ENCODE results near the gene AKTIP. TPM values are rescaled to one million over a fixed set of nuclear protein-coding genes. Genes with fewer than 3 reads are reported as not detected.
A peak's percentile ranks its signal among the peaks of the same experiment; 100 is the strongest.

AKTIP gene
- total RNA-seq, 4 donors from 2014 or later: 30.2 to 55.5 (median 36.6) TPM

GRCh38 chr16:53530046-53530445 is 27.0 kb upstream of the AKTIP start:
- no peaks in the 10 kb centered on the region for H3K4me1 ChIP-seq
- TF ChIP-seq CTCF (IDR thresholded peaks at IDR 0.05): no peak
- no peak for TF ChIP-seq POLR2AphosphoS5 (IDR thresholded peaks at IDR 0.05)
- TF ChIP-seq EP300 (IDR thresholded peaks at IDR 0.05): no peak
- TF ChIP-seq POLR2A (IDR thresholded peaks at IDR 0.05): no peak
- H3K4me3 ChIP-seq: no peak overlapping the region
- no peak for DNase-seq (ENCODE audit: low spot score in 2 of 2)
- no peaks in the 10 kb centered on the region for H3K36me3 ChIP-seq
- H3K27ac ChIP-seq: no peak overlapping the region
- no peaks in the 10 kb centered on the region for H3K27me3 ChIP-seq
- 60% methylated on average over 10 of the region's 10 CpGs for WGBS
- no peaks in the 10 kb centered on the region for H3K9me3 ChIP-seq

GRCh38 chr16:53529513-53529912 is 26.5 kb upstream of the AKTIP start:
- Histone ChIP-seq H3K4me1 (no peaks in the 10 kb centered on the region), H3K9me3 (no peaks in the 10 kb centered on the region), H3K27ac (no peak overlapping the region), H3K4me3 (no peak overlapping the region), H3K36me3 (no peaks in the 10 kb centered on the region), H3K27me3 (no peaks in the 10 kb centered on the region)
- DNase-seq (ENCODE audit: low spot score in 2 of 2): no peak
- WGBS: 80% methylated on average over 14 of the region's 14 CpGs
- no peak for TF ChIP-seq POLR2A (IDR thresholded peaks at IDR 0.05)
- no peak for TF ChIP-seq EP300 (IDR thresholded peaks at IDR 0.05)
- no peak for TF ChIP-seq POLR2AphosphoS5 (IDR thresholded peaks at IDR 0.05)
- TF ChIP-seq CTCF (IDR thresholded peaks at IDR 0.05): no peak

GRCh38 chr16:53528797-53529196 is 25.8 kb upstream of the AKTIP start:
- H3K36me3 ChIP-seq: no peaks in the 10 kb centered on the region
- no peaks in the 10 kb centered on the region for H3K27me3 ChIP-seq
- H3K4me3 ChIP-seq: no peak overlapping the region
- no peak overlapping the region for H3K27ac ChIP-seq
- DNase-seq (ENCODE audit: low spot score in 2 of 2): no peak
- TF ChIP-seq EP300 (IDR thresholded peaks at IDR 0.05): no peak
- no peak for TF ChIP-seq POLR2A (IDR thresholded peaks at IDR 0.05)
- no peak for TF ChIP-seq CTCF (IDR thresholded peaks at IDR 0.05)
- TF ChIP-seq POLR2AphosphoS5 (IDR thresholded peaks at IDR 0.05): no peak
- H3K4me1 ChIP-seq: no peaks in the 10 kb centered on the region
- no peaks in the 10 kb centered on the region for H3K9me3 ChIP-seq
- WGBS: 85% methylated on average over 4 of the region's 6 CpGs

GRCh38 chr16:53523971-53524548 is 21.1 kb upstream of the AKTIP start:
- 90% methylated on average over 9 of the region's 15 CpGs for WGBS
- peak in 1 of 2 donors; percentile 46 for DNase-seq (ENCODE audit: low spot score in 2 of 2)
- no peaks in the 10 kb centered on the region for H3K9me3 ChIP-seq
- H3K4me3 ChIP-seq: no peak overlapping the region
- H3K4me1 ChIP-seq: no peaks in the 10 kb centered on the region
- no peaks in the 10 kb centered on the region for H3K36me3 ChIP-seq
- H3K27me3 ChIP-seq: no peaks in the 10 kb centered on the region
- no peak for TF ChIP-seq POLR2A (IDR thresholded peaks at IDR 0.05)
- TF ChIP-seq EP300 (IDR thresholded peaks at IDR 0.05): no peak
- no peak for TF ChIP-seq CTCF (IDR thresholded peaks at IDR 0.05)
- no peak for TF ChIP-seq POLR2AphosphoS5 (IDR thresholded peaks at IDR 0.05)
- no peak overlapping the region for H3K27ac ChIP-seq

GRCh38 chr16:53523126-53523804 is 20.3 kb upstream of the AKTIP start:
- no peaks in the 10 kb centered on the region for H3K4me1 ChIP-seq
- WGBS: 92% methylated on average over 21 of the region's 21 CpGs
- no peaks in the 10 kb centered on the region for H3K9me3 ChIP-seq
- H3K36me3 ChIP-seq: no peaks in the 10 kb centered on the region
- no peak overlapping the region for H3K4me3 ChIP-seq
- DNase-seq (ENCODE audit: low spot score in 2 of 2): peak in 1 of 2 donors; percentile 48
- no peaks in the 10 kb centered on the region for H3K27me3 ChIP-seq
- no peak for TF ChIP-seq EP300 (IDR thresholded peaks at IDR 0.05)
- no peak for TF ChIP-seq POLR2A (IDR thresholded peaks at IDR 0.05)
- TF ChIP-seq POLR2AphosphoS5 (IDR thresholded peaks at IDR 0.05): no peak
- no peak for TF ChIP-seq CTCF (IDR thresholded peaks at IDR 0.05)
- H3K27ac ChIP-seq: no peak overlapping the region

All from suprapubic skin (tissue), 4 donors.